HepG2 (cell line): ENCODE measurements around the gene BDKRB1. TPM values are rescaled to one million over a fixed set of nuclear protein-coding genes. Genes with fewer than 3 reads are reported as not detected.

ENCODE experiments used
- ATAC-seq: fragments of 200-7000 bp; cut with Tn5 transposase; 3 replicates; pipeline ENCODE4 v1.9.1; 2020; ENCODE audit warnings: mild to moderate bottlenecking, moderate library complexity
- BruUV-seq: library from RNA; stranded (reverse); fragments of 400-500 nt; replicated peaks from 2 replicates; lab custom pipeline; 2021; lab: Mats Ljungman, UMichigan
- CTCF ChIA-PET: fragments of 300-600 bp; formaldehyde crosslinking; extraction: SDS; loops from one replicate; lab custom pipeline; 2021; ENCODE audit warnings: low total read pairs, inconsistent platforms, low intra/inter-chr PET ratio; lab: Yijun Ruan, JAX
- POLR2A ChIA-PET: fragments of 350-600 bp; sonication (Branson Sonifier 250); formaldehyde crosslinking; loops from one replicate; lab custom pipeline; 2020; ENCODE audit warnings: antibody characterized with exemption, inconsistent platforms; lab: Yijun Ruan, JAX
- DNase-seq: peaks from one replicate; pipeline ENCODE4 v3.0.0-alpha.2; 2015; ENCODE audit warnings: low spot score
- FAIRE-seq: peaks from 3 replicates; lab custom pipeline; 2011; peaks lifted over from hg19 to GRCh38; lab: Jason Lieb, UNC
- H2AFZ ChIP-seq: one replicate; pipeline ENCODE4 v1.6.1; 2011; ENCODE audit warnings: low read length, inconsistent platforms
- H3K27ac ChIP-seq: fragments of 300-600 bp; 3 replicates; pipeline ENCODE4 v1.8.0; 2011; ENCODE audit warnings: mixed run types, mild to moderate bottlenecking, mixed read lengths, low read length, inconsistent platforms; ENCODE audit not compliant: insufficient read depth; ENCODE audit errors: extremely low read length
- H3K27me3 ChIP-seq, 2 experiments: fragments of 200-600 bp in 1 of 2; 2 replicates in 1 of 2; 3 replicates in 1 of 2; pipeline versions ENCODE4 v1.6.0 to v1.8.0; 2011; ENCODE audit warnings: low read length in 2 of 2, mild to moderate bottlenecking in 2 of 2, moderate library complexity in 2 of 2, inconsistent platforms in 1 of 2; ENCODE audit not compliant: insufficient read depth in 2 of 2, control insufficient read depth in 1 of 2
- H3K36me3 ChIP-seq, 2 experiments: fragments of 200-600 bp in 1 of 2; replicated peaks in 1 of 2; 2 replicates in 1 of 2; 3 replicates in 1 of 2; pipeline versions ENCODE4 v1.5.1 to v1.8.0; 2011; ENCODE audit warnings: low read length in 2 of 2, inconsistent platforms in 1 of 2; ENCODE audit not compliant: insufficient read depth in 2 of 2, control insufficient read depth in 1 of 2
- H3K4me1 ChIP-seq: 2 replicates; pipeline ENCODE4 v1.5.1; 2012; ENCODE audit warnings: low read length, inconsistent platforms; ENCODE audit not compliant: insufficient read depth
- H3K4me2 ChIP-seq: 2 replicates; pipeline ENCODE4 v1.6.0; 2011; ENCODE audit warnings: low read depth, low read length, inconsistent platforms
- H3K4me3 ChIP-seq, 3 experiments: fragments of 200-600 bp in 1 of 3; sonication (generic), shearing (Covaris generic) in 1 of 3; replicated peaks in 1 of 3; 2 replicates each; pipeline ENCODE4 v1.5.1; 2011 to 2016; ENCODE audit warnings: low read length in 3 of 3, inconsistent platforms in 2 of 3, low read depth in 2 of 3, mild to moderate bottlenecking in 2 of 3, control low read depth in 1 of 3, mixed read lengths in 1 of 3; ENCODE audit not compliant: insufficient read depth in 1 of 3
- H3K79me2 ChIP-seq: one replicate; pipeline ENCODE4 v1.6.1; 2011; ENCODE audit warnings: low read length, inconsistent platforms; ENCODE audit not compliant: insufficient read depth
- H3K9ac ChIP-seq: 2 replicates; pipeline ENCODE4 v1.6.0; 2011; ENCODE audit warnings: mild to moderate bottlenecking, low read depth, low read length, inconsistent platforms; ENCODE audit not compliant: insufficient read depth
- H3K9me3 ChIP-seq: 2 replicates; pipeline ENCODE4 v1.5.1; 2012; ENCODE audit warnings: mild to moderate bottlenecking, low read length
- H4K20me1 ChIP-seq: 2 replicates; pipeline ENCODE4 v1.6.0; 2011; ENCODE audit warnings: inconsistent platforms, mild to moderate bottlenecking, low read length, moderate library complexity; ENCODE audit not compliant: insufficient read depth
- AHDC1 ChIP-seq: sonication (generic); formaldehyde crosslinking; IDR thresholded peaks from 2 replicates; pipeline ENCODE4 v1.5.1; 2020; ENCODE audit warnings: mild to moderate bottlenecking, missing genetic modification reagents, borderline replicate concordance
- ATM ChIP-seq: fragments of 450-650 bp; IDR thresholded peaks from 2 replicates; pipeline ENCODE4 v1.7.1; 2017; ENCODE audit warnings: mild to moderate bottlenecking, borderline replicate concordance
- KLF16 ChIP-seq, 2 experiments: sonication (generic) in 1 of 2; formaldehyde crosslinking in 1 of 2; IDR thresholded peaks; 2 replicates each; pipeline versions ENCODE4 v1.6.1 to v1.8.0; 2016 to 2023; ENCODE audit warnings: missing genetic modification reagents in 2 of 2, missing compliant biosample characterization in 1 of 2
- MTF2 ChIP-seq: sonication (generic); formaldehyde crosslinking; IDR thresholded peaks from 2 replicates; pipeline ENCODE4 v1.5.0; 2020; ENCODE audit warnings: missing genetic modification reagents, borderline replicate concordance
- ZBTB1 ChIP-seq: sonication (generic); formaldehyde crosslinking; IDR thresholded peaks from 2 replicates; pipeline ENCODE4 v1.4.0; 2020; ENCODE audit warnings: missing genetic modification reagents, borderline replicate concordance
- ZC3H4 ChIP-seq: sonication (generic); formaldehyde crosslinking; IDR thresholded peaks from 2 replicates; pipeline ENCODE4 v1.4.0; 2020; ENCODE audit warnings: missing genetic modification reagents, borderline replicate concordance
- ZKSCAN8 ChIP-seq: IDR thresholded peaks from 2 replicates; pipeline ENCODE4 v1.6.1; 2016; ENCODE audit warnings: borderline replicate concordance, missing genetic modification reagents, missing compliant biosample characterization
- ZNF549 ChIP-seq: sonication (generic); formaldehyde crosslinking; IDR thresholded peaks from 2 replicates; pipeline ENCODE4 v1.5.0; 2020; ENCODE audit warnings: missing genetic modification reagents
- ZNF766 ChIP-seq: sonication (generic); formaldehyde crosslinking; IDR thresholded peaks from 2 replicates; pipeline ENCODE4 v1.5.0; 2020; ENCODE audit warnings: missing genetic modification reagents, borderline replicate concordance
- ZSCAN29 ChIP-seq: sonication (generic); formaldehyde crosslinking; conservative IDR thresholded peaks from 2 replicates; pipeline ENCODE4 v1.4.0; 2020; ENCODE audit warnings: mild to moderate bottlenecking, missing genetic modification reagents
- WGBS: methylation state at CpG from one replicate; pipeline ENCODE4 v1.1.6; 2017; ENCODE audit warnings: low lambda C conversion rate; 5-methylcytosine and 5-hydroxymethylcytosine counted together
- in situ Hi-C: cut with HindIII; loops from 2 replicates; pipeline ENCODE4 v1.10.0; 2017; ENCODE audit warnings: low pct_unique_long_range_greater_than_20kb; ENCODE audit not compliant: extremely low pct_ligation_motif_present
- intact Hi-C: fragments of 100-400 bp; cut with micrococcal nuclease; formaldehyde crosslinking; loops from one replicate; pipeline ENCODE4 v1.10.0; 2022; ENCODE audit not compliant: unreplicated experiment
- polyA plus RNA-seq, 8 experiments: library from polyadenylated mRNA; depleted of rRNA in 3 of 8; stranded (reverse) in 7 of 8; unstranded in 1 of 8; fragments of >200 nt; fragmentation: Illumina TruSeq in 4 of 8; extraction: Trizol in 4 of 8; gene quantifications; 2 replicates each; pipeline versions ENCODE4 v1.2.1 to v1.2.3, GENCODE V29; 2011 to 2016; ENCODE audit warnings: low read depth in 4 of 8, missing spikeins in 1 of 8, mixed read lengths in 1 of 8; ENCODE audit not compliant: insufficient read depth in 1 of 8
- total RNA-seq, 5 experiments: library from RNA; depleted of rRNA; stranded (reverse); fragments of >200 nt; fragmentation: Illumina TruSeq; extraction: Trizol; gene quantifications; 2 replicates each; pipeline ENCODE4 v1.2.3, GENCODE V29; 2016; ENCODE audit warnings: low read depth in 1 of 5

BDKRB1 gene
- total and polyA plus RNA-seq, 2 of the 13 experiments (the other 11 are each of a cell fraction or from before 2014, with no cell fraction given), result 0.05 TPM; not detected in 1

DNA sequence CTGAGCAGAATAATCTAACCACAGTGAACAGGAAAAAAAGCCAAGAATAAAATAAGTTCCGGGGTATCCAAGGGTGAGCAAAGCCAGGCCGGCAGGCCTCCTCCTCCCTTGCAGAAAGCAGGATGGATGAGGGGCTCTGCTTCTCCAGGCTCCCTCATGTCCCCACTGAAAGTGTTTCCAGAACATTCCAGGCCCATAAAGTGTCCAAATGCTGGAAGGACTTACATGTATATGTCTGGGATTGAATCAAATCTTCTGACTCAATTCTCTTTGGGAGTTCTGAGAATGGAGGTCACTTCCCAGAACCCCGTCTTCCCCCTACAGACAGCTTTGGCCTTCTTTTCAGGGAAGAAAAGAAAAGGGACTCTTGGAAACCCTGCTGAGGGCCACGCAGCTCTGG is 25.0 kb upstream of the BDKRB1 start:
- CTCF ChIA-PET, result no interaction called here

More for the DNA sequence above, 25.0 kb upstream of the BDKRB1 start:
- H4K20me1 ChIP-seq, result no peaks in the 10 kb centered on the region
- no TSS peak for BruUV-seq
- in situ Hi-C loops, result no loop called here
- no peak for ATAC-seq
- H3K9me3 ChIP-seq, result no peaks in the 10 kb centered on the region
- no peak for FAIRE-seq
- POLR2A ChIA-PET, result no interaction called here
- H3K79me2 ChIP-seq, result no peaks in the 10 kb centered on the region
- 58% methylated on average over 4 of the region's 4 CpGs for WGBS
- no peaks in the 10 kb centered on the region for H3K4me1 ChIP-seq
- H3K9ac ChIP-seq, result no peak overlapping the region
- no peak overlapping the region for H3K27ac ChIP-seq
- H3K4me3 ChIP-seq, result no peak overlapping the region
- TF ChIP-seq ZNF549 (no peak), ZBTB1 (CRISPR knock-in tag) (no peak), AHDC1 (no peak), MTF2 (CRISPR knock-in tag) (no peak), ZKSCAN8 (no peak), ZSCAN29 (CRISPR knock-in tag) (no peak), KLF16 (CRISPR knock-in tag; IDR thresholded peaks at IDR 0.05) (no peak), ZNF766 (CRISPR knock-in tag) (no peak), ATM (no peak), ZC3H4 (CRISPR knock-in tag) (no peak)
- DNase-seq, result no peak
- H3K4me2 ChIP-seq, result no peak overlapping the region
- intact Hi-C loops, result no loop called here
- H3K27me3 ChIP-seq, result peaks cover 0 to 14% of the 10 kb centered on the region in 2 experiments; a peak in 2 of 5 replicates
- no peak overlapping the region for H2AFZ ChIP-seq
- no peaks in the 10 kb centered on the region for H3K36me3 ChIP-seq
